Central memory CD8-positive, alpha-beta T cell (primary cell): ENCODE measurements around the gene ZSCAN23.
A peak's percentile ranks its signal among the peaks of the same experiment; 100 is the strongest.

Experiments
- ATAC-seq: fragments of 150-1000 bp; cut with Tn5 transposase; replicated peaks from 2 replicates; pipeline ENCODE4 v1.10.0; 2022; ENCODE audit warnings: mild to moderate bottlenecking, moderate FRiP score, moderate number of reproducible peaks; ENCODE audit not compliant: poor library complexity, severe bottlenecking; ENCODE audit errors: extremely low read depth
- DNase-seq, 2 donors: peaks; one replicate each; pipeline ENCODE4 v3.0.0; 2021; ENCODE audit warnings: low spot score in 2 of 2
- H3K27ac Mint-ChIP-seq: one replicate; pipeline ENCODE4 v1.8.0; 2022; ENCODE audit warnings: low read depth, mild to moderate bottlenecking, moderate library complexity, mixed read lengths
- H3K27me3 Mint-ChIP-seq: one replicate; pipeline ENCODE4 v1.8.0; 2022; ENCODE audit warnings: mixed read lengths
- H3K36me3 Mint-ChIP-seq: one replicate; pipeline ENCODE4 v1.8.0; 2022; ENCODE audit warnings: mild to moderate bottlenecking, moderate library complexity, mixed read lengths; ENCODE audit not compliant: insufficient read depth
- H3K4me1 Mint-ChIP-seq: one replicate; pipeline ENCODE4 v1.8.0; 2022; ENCODE audit warnings: mixed read lengths
- H3K4me3 Mint-ChIP-seq: one replicate; pipeline ENCODE4 v1.8.0; 2022; ENCODE audit warnings: mild to moderate bottlenecking, moderate library complexity, mixed read lengths
- H3K9me3 Mint-ChIP-seq: one replicate; pipeline ENCODE4 v1.8.0; 2022; ENCODE audit warnings: mixed read lengths

Gene ZSCAN23

DNA sequence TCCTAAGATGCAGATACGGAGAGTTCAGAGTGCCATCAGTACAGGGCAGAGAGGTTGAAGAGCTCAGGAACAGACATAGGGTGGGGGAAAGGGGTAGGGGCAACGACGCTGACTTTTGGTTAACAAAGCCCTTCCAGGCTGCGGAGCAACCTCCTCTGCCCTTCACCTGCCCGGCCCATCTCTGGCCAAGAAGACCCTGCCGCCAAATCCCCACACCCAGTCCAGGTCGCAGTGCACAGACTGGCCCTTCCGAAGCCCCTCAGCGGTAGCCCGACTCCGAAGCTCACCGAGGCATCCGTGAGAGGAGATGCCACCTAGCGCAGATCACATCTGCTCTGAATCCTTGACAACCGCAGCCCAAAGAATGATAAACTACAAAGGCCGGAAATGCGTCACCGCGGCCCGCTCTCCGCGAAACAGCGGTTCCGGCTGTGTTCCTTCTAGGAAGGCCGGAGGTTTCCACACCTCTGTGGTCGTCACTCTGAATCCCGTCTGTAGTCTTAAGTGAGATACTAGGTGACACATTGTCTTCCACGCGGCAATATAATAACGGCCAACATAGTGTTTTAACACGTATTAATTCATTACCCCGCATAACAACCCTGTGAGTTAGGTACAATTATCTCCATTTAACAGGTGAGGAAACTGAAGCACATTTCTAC is at the start of gene ZSCAN23:
TSS of gene ZSCAN23 (minus strand) at position 380 of the 662 bp plus-strand sequence. CDS start 7,225 bp downstream, outside the sequence.
- H3K27me3 Mint-ChIP-seq, result peaks cover 22% of the 10 kb centered on the region

DNA sequence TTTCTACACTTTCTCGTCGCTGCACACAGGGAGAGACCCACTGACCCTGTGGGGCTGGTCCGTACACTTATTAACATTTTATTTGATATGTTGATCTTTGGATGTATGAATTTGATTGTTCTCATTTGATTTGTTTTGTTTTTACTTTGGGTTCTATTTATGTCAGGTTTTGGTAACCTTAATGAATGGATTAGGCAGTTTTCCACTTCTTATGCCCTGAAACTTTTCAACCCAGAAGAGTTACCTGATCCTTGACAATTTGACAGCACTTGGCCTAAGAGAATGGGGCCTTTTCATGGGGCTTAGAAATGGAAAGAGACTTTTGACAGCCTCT is 48.7 kb upstream of the ZSCAN23 start:
- ATAC-seq (no peak), DNase-seq (no peak)
- Mint-ChIP-seq H3K36me3 (peaks cover 4% of the 10 kb centered on the region), H3K27me3 (peaks cover 97% of the 10 kb centered on the region), H3K4me1 (peaks cover 18% of the 10 kb centered on the region), H3K27ac (no peak overlapping the region), H3K4me3 (no peak overlapping the region), H3K9me3 (no peaks in the 10 kb centered on the region)

More for the DNA sequence above, at the start of gene ZSCAN23:
- peaks cover 13% of the 10 kb centered on the region for H3K4me1 Mint-ChIP-seq
- peaks cover 5% of the 10 kb centered on the region for H3K9me3 Mint-ChIP-seq
- peaks cover 8% of the 10 kb centered on the region for H3K36me3 Mint-ChIP-seq
- peak within 1 kb of the TSS; percentile 75 for H3K27ac Mint-ChIP-seq
- peak; percentile 94 for ATAC-seq
- peak; percentile 69 to 81 for DNase-seq
- peak within 1 kb of the TSS; percentile 81 for H3K4me3 Mint-ChIP-seq

DNA sequence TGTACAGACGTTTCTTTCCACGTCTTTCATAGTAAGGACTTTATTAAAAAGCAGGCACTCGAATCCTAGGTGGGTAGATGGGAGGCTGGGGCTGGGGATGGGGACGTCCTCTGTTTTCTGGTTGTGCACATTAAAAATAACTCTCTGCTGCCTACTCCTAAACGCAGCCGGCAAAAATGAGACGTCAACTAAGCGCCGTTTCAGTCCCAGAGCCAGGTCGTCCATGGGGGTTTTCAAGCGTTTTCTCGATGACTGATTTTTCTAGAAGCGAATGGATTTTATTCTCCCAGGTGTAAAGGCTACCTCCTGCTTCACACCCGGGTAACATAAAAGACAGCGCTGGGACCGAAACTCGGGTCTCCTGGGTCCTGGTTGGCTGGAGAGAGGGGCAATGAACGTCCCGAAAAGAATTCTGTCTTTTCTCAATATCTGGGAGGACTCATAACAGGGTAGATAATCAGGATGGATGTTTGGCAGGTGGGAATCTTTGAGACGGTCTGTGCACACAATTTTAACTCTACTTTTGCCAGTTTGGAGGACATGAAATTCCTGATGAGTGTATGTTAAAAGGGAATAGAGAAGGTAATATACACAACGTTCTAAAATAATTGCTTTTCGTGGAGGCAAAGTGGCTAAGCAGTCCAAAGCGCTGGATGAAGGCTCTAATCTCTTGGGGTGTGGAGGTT is 47.1 kb upstream of the ZSCAN23 start:
- peak overlapping the region; percentile 43 for H3K4me3 Mint-ChIP-seq
- H3K27ac Mint-ChIP-seq, result no peak overlapping the region
- peaks cover 18% of the 10 kb centered on the region for H3K4me1 Mint-ChIP-seq
- peaks cover 4% of the 10 kb centered on the region for H3K36me3 Mint-ChIP-seq
- DNase-seq (no peak), ATAC-seq (no peak)
- H3K27me3 Mint-ChIP-seq, result peaks cover 100% of the 10 kb centered on the region
- no peaks in the 10 kb centered on the region for H3K9me3 Mint-ChIP-seq

DNA sequence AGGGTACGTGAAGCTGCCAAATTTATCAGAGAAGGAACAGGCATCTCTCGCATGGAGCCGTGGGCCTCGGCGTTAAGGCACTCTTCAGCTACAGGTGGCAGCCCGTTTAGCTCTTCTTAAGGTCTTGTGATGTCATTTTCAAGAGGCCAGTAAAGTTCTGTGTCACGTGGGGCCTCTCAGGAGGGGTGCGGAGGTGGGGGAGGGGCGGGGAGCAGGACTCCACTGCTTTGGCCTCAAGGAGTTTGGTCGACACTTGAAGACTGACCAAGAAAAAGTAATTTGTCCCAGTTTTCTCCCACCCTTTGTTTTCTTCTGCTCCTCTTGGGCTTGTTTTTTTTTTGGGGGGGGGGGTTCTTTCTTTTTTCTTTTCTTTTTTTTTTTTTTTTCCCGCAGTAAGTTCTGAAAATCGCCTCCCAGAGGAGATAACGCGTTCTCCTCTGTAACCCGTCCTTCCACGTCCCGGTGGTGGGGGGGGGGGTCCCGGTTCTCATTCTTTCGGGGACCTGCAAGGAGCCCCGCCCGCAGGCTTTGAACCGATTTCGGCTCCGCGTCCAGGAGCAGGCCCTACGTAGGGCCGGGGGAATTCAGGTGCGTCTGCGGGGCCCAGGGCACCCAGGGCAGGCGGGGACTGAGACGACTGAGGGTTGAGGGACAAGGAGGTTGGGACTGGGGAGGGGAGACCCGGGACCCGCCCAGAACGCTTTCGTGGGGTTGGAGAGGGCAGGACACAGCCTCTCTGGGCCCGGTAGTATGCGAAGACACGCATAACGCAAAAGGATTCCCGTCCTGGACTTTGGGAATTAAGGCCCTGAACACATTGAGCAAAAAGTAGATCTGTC is 46.3 kb upstream of the ZSCAN23 start:
- Mint-ChIP-seq H3K27ac (no peak overlapping the region), H3K4me1 (peaks cover 18% of the 10 kb centered on the region), H3K27me3 (peaks cover 99% of the 10 kb centered on the region), H3K9me3 (no peaks in the 10 kb centered on the region), H3K36me3 (peaks cover 4% of the 10 kb centered on the region), H3K4me3 (peak overlapping the region; percentile 43)
- ATAC-seq (no peak), DNase-seq (no peak)

DNA sequence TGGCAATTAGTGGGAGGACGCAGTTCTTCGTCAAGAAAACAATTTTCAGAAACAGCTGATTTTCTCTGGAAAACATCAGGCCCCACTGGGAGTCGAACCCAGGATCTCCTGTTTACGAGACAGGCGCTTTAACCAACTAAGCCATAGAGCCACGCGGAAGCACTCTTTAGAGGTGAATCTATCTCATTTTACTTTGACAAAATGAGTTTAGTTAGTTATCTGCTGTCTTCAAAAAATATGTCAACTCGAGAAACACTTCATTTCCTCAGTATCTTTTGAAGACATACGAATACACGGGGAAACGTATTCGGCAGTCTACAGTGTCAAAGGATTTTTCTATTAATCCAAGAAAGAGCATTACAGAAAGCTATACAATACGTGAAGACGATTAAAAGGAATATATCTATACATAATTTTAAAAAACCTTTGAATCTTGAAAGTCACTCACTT is 45.6 kb upstream of the ZSCAN23 start:
- H3K36me3 Mint-ChIP-seq, result peaks cover 4% of the 10 kb centered on the region
- no peak for ATAC-seq

DNA sequence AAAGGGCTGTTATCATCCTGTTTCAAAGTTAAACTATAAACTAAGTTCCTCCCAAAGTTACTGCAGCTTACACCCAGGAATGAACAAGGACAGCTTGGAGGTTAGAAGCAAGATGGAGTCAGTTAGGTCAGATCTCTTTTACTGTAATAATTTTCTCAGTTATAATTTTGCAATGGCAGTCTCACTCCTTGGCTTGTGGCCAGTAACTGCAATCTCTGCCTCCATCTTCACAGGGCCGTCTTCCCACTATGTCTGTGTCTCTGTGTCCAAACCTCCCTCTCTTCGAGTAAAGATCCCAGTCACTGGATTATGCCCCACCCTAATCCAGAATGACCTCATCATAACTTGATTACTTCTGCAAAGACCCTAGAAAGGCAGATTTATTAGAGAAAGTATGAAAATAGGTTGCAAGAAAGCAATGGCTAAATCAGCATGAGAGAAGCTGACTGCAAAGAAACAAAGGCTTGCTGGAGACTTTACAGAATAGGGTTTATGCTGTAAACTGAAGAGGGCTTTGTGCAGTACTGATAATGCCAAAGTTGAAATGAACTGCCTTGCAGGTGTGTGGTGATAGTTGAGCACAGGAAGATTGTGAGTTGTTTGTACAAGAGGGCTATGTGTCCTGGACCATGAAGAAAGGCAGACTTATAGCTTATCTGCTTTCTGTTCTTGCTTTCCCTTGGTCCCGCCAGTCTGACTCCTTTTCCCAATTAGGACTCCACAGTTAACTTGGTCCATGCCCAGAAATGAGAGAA is 43.9 kb upstream of the ZSCAN23 start:
- no peak for ATAC-seq

More for the DNA sequence above, 45.6 kb upstream of the ZSCAN23 start:
- Mint-ChIP-seq H3K27me3 (peaks cover 98% of the 10 kb centered on the region), H3K9me3 (no peaks in the 10 kb centered on the region), H3K4me1 (peaks cover 18% of the 10 kb centered on the region), H3K4me3 (peak overlapping the region; percentile 43), H3K27ac (no peak overlapping the region)
- DNase-seq, result no peak

DNA sequence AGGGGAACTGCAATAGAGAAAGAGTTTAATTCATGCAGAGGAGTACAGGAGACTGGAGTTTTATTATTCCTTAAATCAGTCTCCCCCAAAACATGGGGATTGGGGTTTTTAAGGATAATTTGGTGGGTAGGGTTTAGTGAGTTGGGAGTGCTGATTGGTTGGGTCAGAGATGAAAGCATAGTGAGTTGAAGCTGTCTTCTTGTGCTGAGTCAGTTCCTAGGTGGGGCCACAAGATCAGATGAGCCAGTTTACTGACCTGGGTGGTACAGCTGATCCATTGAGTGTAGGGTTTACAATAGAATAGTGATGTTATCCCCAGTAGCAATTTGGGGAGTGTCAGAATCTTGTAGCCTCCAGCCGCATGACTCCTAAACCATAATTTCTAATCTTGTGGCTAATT is 43.2 kb upstream of the ZSCAN23 start:
- Mint-ChIP-seq H3K36me3 (peaks cover 4% of the 10 kb centered on the region), H3K9me3 (no peaks in the 10 kb centered on the region), H3K4me1 (peaks cover 18% of the 10 kb centered on the region), H3K27ac (no peak overlapping the region), H3K27me3 (peaks cover 98% of the 10 kb centered on the region), H3K4me3 (no peak overlapping the region)
- ATAC-seq (no peak), DNase-seq (no peak)

More for the DNA sequence above, 43.9 kb upstream of the ZSCAN23 start:
- Mint-ChIP-seq H3K4me1 (peaks cover 18% of the 10 kb centered on the region), H3K4me3 (no peak overlapping the region), H3K27me3 (peaks cover 98% of the 10 kb centered on the region), H3K27ac (no peak overlapping the region), H3K9me3 (no peaks in the 10 kb centered on the region), H3K36me3 (peaks cover 4% of the 10 kb centered on the region)
- no peak for DNase-seq

DNA sequence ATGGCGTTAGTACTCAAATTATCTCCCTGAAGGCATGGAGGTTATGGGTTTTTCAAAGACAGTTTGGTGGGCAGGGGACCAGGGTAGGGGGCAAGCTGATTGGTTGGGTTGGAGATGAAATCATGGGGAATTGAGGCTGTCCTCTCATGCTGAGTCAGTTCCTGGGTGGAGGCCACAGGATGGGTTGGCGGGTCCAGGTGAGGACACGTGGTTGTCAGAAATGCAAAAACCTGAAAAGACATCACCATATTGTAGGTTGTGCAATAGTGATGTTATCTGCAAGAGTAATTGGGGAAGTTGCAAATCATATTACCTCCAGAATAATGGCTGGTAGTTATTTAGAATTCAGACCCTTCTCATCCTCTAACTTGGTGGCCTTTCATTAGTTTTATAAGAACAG is 42.2 kb upstream of the ZSCAN23 start:
- Mint-ChIP-seq H3K4me3 (no peak overlapping the region), H3K36me3 (peaks cover 4% of the 10 kb centered on the region), H3K9me3 (no peaks in the 10 kb centered on the region), H3K27ac (no peak overlapping the region), H3K27me3 (peaks cover 98% of the 10 kb centered on the region), H3K4me1 (peaks cover 18% of the 10 kb centered on the region)
- no peak for ATAC-seq
- no peak for DNase-seq

DNA sequence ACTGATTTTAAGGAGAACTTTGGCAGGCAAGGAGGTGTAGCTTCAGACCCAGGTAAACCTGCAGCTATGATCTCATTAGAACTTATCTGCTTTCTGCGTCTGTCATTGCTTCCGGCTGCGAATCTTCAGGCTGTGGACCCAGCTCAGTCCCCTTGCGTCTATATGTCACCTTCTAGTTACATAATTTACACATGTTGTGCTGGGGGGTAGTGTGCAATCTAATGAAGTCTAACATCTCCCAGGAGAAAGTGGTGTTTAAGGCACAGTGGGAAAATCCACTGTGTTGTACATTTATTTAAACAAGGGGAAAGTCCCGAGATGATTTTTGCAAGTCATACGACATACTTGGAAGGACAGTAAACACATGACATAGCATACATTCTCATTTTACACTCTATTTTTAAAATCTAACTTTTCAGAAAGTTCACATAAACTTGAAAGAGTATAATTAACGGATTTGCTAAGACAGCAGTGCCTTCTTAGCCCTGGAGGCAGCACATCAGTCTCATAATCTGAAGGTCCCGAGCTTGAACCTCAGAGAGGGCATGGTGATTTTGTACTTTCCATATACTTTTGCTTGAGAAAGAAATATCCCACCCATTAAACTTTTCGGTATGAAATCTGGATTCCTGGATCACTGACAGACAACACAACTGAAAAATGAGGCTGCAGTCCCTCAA is 37.1 kb upstream of the ZSCAN23 start:
- H3K27ac Mint-ChIP-seq, result no peak overlapping the region
- H3K9me3 Mint-ChIP-seq, result no peaks in the 10 kb centered on the region
- no peak overlapping the region for H3K4me3 Mint-ChIP-seq
- peaks cover 92% of the 10 kb centered on the region for H3K27me3 Mint-ChIP-seq
- ATAC-seq, result no peak
- no peak for DNase-seq
- peaks cover 5% of the 10 kb centered on the region for H3K4me1 Mint-ChIP-seq
- no peaks in the 10 kb centered on the region for H3K36me3 Mint-ChIP-seq

DNA sequence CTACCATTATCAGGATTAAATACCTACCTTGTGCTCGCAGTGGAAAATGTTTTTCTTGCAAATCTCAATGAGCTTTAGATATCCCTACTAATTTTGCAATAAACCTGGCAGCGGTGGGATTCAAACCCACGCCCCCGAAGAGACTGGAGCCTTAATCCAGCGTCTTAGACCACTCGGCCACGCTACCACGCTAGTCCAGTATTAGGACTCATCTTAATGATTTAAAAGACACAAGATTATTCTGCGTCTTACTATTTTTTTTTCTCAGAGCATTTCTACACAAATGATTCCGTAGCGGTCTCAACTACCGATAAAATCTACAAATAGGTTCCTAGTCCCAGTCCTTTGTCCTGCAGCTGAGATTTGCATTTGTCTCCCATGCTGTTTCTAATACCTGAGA is 35.2 kb upstream of the ZSCAN23 start:
- Mint-ChIP-seq H3K9me3 (no peaks in the 10 kb centered on the region), H3K4me3 (no peak overlapping the region), H3K27me3 (peaks cover 93% of the 10 kb centered on the region), H3K27ac (no peak overlapping the region), H3K4me1 (peaks cover 5% of the 10 kb centered on the region), H3K36me3 (no peaks in the 10 kb centered on the region)
- DNase-seq (no peak), ATAC-seq (no peak)

DNA sequence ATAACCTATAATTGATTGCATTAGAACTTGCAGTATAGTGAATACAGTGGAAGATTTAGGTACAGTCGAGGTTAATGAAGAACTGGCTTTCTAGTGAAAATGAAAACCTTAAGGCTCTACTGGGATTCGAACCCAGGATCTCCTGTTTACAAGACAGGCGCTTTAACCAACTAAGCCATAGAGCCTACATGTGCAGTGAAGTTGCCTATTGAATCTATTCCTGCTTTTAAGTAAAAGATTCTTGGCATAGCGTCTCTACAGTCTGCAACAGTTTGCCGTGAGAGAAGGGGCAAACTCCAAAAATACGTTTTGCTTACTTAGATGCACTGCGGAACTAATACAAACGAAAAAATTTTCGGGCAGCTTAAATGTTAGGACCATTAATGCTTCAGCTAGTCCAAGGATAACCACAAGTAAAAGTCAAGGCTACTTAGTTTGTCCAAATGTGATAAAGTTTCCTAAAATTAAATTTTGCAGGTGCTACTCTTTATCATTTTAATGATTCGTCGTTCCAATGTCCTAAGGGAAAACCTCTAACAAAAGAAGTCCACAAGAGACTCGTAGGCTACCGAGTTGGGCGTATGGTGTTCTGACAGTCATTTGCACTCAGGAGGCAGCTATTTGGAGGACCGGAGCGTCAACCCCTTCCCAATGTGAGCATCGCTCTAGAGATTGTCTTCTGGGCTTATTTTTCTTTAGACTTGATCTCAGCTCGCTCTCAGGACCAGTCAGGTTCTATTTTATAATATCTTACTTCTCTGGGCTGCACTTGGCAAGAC is 31.3 kb upstream of the ZSCAN23 start:
- Mint-ChIP-seq H3K27me3 (peaks cover 88% of the 10 kb centered on the region), H3K4me3 (no peak overlapping the region), H3K4me1 (peaks cover 5% of the 10 kb centered on the region), H3K36me3 (no peaks in the 10 kb centered on the region), H3K9me3 (no peaks in the 10 kb centered on the region), H3K27ac (no peak overlapping the region)
- no peak for DNase-seq
- no peak for ATAC-seq
